GM18505 (cell line): ENCODE results near the gene EREG.
A peak's percentile ranks its signal among the peaks of the same experiment; 100 is the strongest.

Experiments used
- ATAC-seq: cut with Tn5 transposase; IDR thresholded peaks from one replicate; pipeline ENCODE4 v1.9.1; 2021; ENCODE audit not compliant: unreplicated experiment
- POLR2A ChIP-seq: IDR thresholded peaks from 4 replicates; pipeline ENCODE4 v1.6.1; 2011; ENCODE audit warnings: borderline replicate concordance; ENCODE audit not compliant: insufficient read depth, insufficient read length; ENCODE audit errors: extremely low read depth

The EREG gene

DNA sequence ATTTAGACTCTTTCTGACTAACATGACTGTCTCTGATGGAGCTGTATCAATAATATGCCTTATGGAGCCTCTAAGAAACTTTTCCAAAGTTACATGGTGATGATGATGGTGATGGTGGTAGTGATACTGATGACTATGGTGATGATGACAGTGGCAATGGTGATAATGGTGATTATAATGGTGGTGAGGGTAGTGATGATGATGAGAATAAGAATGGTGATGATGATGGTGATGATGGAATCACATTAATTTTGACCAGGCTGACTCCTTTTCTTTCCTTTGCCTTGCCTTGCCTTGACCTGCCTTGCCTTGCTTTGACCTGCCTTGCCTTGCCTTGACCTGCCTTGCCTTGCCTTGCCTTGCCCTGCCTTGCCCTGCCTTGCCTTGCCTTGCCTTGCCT, 48.3 kb downstream of the EREG start:
- no peak for TF ChIP-seq POLR2A
- no peak for ATAC-seq

GRCh38 chr4:74414149-74414809, 49.3 kb downstream of the EREG start:
- no peak for TF ChIP-seq POLR2A
- ATAC-seq: no peak

DNA sequence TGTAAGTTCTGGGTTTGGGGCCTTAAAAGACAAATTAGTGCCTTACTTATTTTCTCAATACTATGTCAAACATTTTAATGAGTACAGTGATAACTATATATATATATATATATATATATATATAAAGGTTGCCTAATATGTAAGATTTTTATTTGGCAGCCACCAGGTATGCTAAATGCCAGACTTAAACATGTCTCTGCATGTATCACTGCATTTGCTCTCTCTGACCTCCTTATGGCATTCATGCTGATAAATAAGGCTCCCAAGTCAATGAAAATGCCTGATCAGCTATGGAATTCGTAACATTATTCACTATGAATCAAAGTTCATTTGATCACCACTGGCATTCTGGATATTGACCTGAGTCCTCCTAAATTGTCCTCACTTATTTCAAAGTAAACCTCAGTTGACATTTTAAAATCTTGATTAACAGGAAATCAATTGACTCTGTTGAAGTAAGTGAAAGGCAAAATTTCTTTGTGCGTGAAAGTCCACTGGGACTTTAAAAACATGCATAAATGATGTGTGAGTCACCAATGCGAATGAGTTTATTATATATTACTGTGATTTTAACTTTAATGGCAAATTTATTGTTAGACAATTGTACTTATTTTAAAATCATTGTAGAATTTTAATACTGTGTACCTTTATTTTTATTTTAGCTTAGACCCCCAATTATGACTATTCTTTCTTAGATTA, 50.8 kb downstream of the EREG start:
- ATAC-seq: no peak

DNA sequence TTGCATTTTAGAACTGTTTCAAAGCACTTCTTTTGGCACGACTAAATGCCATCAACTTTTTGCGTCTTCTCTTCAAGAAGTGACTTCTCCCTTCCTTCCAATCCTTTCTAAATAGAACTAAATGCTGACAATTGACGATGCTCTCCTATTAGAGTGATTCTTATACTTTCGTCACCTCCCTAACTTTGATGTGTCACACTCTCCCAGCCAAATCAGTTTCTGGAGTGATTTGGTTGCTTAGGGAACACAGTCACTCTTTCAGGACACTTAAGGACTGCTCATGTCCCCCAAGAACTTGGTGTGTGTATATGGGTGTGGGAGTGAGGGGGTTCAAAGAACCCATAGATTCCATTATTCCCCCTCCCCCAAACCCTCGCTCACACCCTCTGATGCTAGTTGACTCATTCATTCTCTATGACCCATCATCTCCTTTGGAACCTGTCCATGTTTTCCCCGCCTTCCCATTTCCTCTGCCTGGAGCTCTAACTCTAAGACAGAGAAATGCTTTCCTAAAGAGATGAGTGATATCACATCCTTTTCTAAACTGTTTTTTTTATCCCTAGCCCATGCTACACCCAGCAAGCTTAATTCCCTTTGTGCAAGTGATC, 53.2 kb downstream of the EREG start:
- ATAC-seq: no peak
- TF ChIP-seq POLR2A: no peak

More for the DNA sequence above, 50.8 kb downstream of the EREG start:
- TF ChIP-seq POLR2A: no peak

GRCh38 chr4:74420863-74421262, 55.9 kb downstream of the EREG start:
- TF ChIP-seq POLR2A: no peak
- no peak for ATAC-seq

DNA sequence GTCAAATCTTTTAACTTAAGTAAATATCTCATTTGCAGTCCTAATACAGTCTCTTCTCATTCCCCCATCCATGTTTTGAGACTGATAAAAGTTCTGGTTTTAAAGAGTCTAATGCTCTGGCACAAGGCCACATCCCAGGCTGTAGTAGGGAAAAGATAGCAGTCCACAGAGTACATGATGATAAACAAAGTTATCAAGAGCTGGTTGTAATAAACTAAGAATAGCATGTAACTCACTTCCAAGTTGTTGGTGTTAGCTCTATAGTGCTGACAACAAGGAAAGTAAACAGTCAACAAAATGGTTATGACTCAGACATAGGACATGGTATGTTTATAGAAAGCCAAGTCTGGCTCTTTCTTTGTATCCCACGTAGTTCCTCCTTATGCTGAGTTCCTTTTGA, 58.2 kb downstream of the EREG start:
- ATAC-seq: no peak
- TF ChIP-seq POLR2A: no peak

GRCh38 chr4:74424111-74424510, 59.2 kb downstream of the EREG start:
- no peak for ATAC-seq
- no peak for TF ChIP-seq POLR2A

DNA sequence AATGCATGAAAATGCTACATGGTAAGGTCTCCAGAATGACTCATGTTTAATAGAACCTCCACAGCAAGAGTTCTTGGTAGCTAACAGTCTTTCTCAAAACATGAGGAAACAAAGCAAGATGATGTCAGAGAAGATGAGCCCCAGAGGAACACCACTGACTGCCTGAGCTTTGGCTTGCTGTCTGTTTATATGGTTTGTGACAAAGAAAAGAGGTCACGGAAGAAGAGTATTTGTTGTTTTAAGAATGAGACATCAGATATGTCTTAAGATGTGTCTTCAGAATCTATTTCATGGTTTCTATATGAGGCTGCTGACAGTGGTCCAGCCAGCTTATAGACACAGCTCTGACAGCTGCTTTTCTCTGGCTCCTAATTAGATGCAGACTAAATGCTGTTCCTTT, 61.2 kb downstream of the EREG start:
- ATAC-seq: no peak
- TF ChIP-seq POLR2A: no peak

- ATAC-seq: no peak
- no peak for TF ChIP-seq POLR2A
These were observed 63.3 kb downstream of the EREG start for GRCh38 chr4:74428276-74428675.

DNA sequence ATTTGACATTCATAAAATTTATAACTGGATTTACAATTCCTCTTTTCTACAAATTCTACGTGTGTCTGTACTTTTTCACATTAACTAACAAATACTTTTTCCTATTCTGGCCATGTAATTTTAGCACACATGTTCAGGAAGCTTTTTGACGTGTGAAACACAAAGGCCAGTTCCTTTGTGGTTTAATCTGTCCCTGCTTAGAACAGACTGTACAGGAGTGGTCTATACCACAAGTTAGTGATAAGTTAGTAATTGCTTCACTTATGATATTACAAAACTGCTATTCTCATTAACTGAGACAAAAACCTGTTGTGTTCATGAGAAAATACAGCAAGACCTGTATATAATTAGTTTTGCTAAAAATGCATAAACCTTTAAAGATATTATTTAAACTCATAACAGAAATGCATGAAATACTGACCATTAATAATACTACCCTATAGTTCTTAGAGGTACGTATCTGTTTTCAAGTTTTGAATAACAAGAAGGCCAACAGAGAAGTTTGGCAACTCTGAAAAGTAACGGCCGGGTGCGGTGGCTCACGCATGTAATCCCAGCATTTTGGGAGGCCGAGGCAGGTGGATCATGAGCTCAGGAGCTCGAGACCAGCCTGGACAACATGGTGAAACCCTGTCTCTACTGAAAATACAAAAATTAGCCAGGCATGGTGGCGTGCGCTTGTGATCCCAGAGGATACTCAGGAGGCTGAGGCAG, 66.3 kb downstream of the EREG start:
- no peak for TF ChIP-seq POLR2A
- peak; percentile 61 for ATAC-seq

DNA sequence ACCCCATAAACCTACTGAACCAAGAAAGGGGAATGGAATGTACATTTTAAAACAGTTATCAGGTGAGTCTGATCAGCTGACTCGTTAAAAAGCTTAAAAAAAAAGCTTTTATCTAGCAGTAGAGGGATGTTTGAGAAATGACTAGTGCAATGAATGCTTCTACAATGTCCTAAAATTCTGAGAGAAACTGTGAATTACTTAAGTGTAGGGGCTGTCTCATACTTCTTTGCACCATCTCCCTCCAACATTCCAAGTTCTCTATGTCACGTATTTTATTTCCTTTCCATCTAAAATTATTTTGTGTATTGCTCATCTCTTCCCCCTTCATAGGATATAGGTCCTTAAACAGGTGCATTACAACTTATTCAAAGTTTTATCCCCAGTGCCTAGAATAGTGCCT, 68.1 kb downstream of the EREG start:
- TF ChIP-seq POLR2A: no peak
- no peak for ATAC-seq

DNA sequence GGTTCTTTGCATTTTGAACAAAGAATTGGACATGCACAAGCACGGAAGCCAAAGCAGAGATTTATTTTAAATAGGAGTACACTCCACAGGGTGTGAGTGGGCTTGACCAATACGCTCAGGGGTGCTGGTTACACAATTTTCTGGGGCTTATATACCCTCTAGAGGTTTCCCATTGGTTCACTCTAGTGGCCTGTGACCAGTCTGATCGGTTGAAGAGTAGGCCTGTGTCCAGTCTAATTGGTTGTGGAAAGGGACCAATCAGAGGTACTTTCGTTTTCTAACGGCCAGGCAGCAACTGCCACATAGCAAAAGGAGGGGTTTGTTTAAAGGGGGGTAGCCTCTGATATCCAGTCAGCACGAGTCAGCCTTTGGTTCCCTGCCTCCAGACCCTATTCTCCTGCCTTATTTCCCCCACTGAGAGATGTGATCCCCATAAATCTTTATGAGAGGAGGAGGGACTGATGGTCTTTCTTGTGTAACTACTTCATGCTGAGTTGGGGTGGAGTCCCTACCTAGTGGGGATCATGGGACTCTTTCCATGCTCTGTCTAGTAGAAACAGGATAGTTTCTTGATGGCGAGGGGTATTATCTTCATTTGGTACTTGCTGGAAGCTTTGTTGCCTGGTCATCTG, 68.7 kb downstream of the EREG start:
- no peak for ATAC-seq
- no peak for TF ChIP-seq POLR2A

GRCh38 chr4:74435296-74435695, 70.4 kb downstream of the EREG start:
- no peak for ATAC-seq
- no peak for TF ChIP-seq POLR2A
